HG03066 (cell line): ENCODE data around the gene C10orf90.

ENCODE experiments used
- ATAC-seq: cut with Tn5 transposase; IDR thresholded peaks from one replicate; pipeline ENCODE4 v1.9.1; 2021; ENCODE audit warnings: low read depth; ENCODE audit not compliant: unreplicated experiment

Gene C10orf90

GRCh38 chr10:126588024-126588423 is 82.5 kb downstream of the C10orf90 start:
- no peak for ATAC-seq

- ATAC-seq = no peak
Measured at GRCh38 chr10:126586878-126587277, 83.6 kb downstream of the C10orf90 start.

- ATAC-seq = no peak
Measured at GRCh38 chr10:126586128-126586527, 84.4 kb downstream of the C10orf90 start.

- ATAC-seq = no peak
Measured at GRCh38 chr10:126585249-126586017, 85.1 kb downstream of the C10orf90 start.

GRCh38 chr10:126584836-126585235 is 85.7 kb downstream of the C10orf90 start:
- no peak for ATAC-seq

- no peak for ATAC-seq
Measured at GRCh38 chr10:126583552-126584200, 86.8 kb downstream of the C10orf90 start.

- ATAC-seq = no peak
Measured at GRCh38 chr10:126581648-126582046, 88.8 kb downstream of the C10orf90 start.

GRCh38 chr10:126580873-126581647 is 89.4 kb downstream of the C10orf90 start:
- no peak for ATAC-seq

- no peak for ATAC-seq
Measured at GRCh38 chr10:126576336-126576735, 94.2 kb downstream of the C10orf90 start.

- no peak for ATAC-seq
Measured at GRCh38 chr10:126570621-126571602, 99.6 kb downstream of the C10orf90 start.

GRCh38 chr10:126570245-126570570 is 100.3 kb downstream of the C10orf90 start:
- no peak for ATAC-seq

GRCh38 chr10:126569513-126570244 is 100.8 kb downstream of the C10orf90 start:
- ATAC-seq = no peak

GRCh38 chr10:126568809-126569385 is 101.6 kb downstream of the C10orf90 start:
- ATAC-seq = no peak

- ATAC-seq = no peak
Measured at GRCh38 chr10:126565871-126566270, 104.6 kb downstream of the C10orf90 start.

GRCh38 chr10:126565441-126565840 is 105.1 kb downstream of the C10orf90 start:
- no peak for ATAC-seq

GRCh38 chr10:126564326-126564888 is 106.1 kb downstream of the C10orf90 start:
- ATAC-seq = no peak

GRCh38 chr10:126563361-126563760 is 107.1 kb downstream of the C10orf90 start:
- no peak for ATAC-seq

GRCh38 chr10:126561921-126562680 is 108.4 kb downstream of the C10orf90 start:
- no peak for ATAC-seq
